GM13977 (cell line): ENCODE results near the gene DHX8.

Experiments used
- DNase-seq: peaks from one replicate; pipeline ENCODE4 v3.0.0; 2012; ENCODE audit warnings: low spot score
- CTCF ChIP-seq: IDR thresholded peaks from 2 replicates; pipeline ENCODE4 v1.5.1; 2012; ENCODE audit warnings: mild to moderate bottlenecking, control low read depth; ENCODE audit not compliant: insufficient read depth; ENCODE audit errors: extremely low read depth, missing control alignments
- in situ Hi-C: fragments of 300-500 bp; cut with MboI; formaldehyde crosslinking; loops from one replicate; pipeline ENCODE4 v1.12.0; 2022; ENCODE audit warnings: low sequenced_read_pairs, low pct_unique_long_range_greater_than_20kb, mixed read lengths, inconsistent platforms; ENCODE audit not compliant: unreplicated experiment

Gene DHX8

GRCh38 chr17:43530288-43531081, 46.7 kb downstream of the DHX8 start:
- DNase-seq = no peak
- TF ChIP-seq CTCF = no peak

GRCh38 chr17:43531082-43531378, 47.3 kb downstream of the DHX8 start:
- TF ChIP-seq CTCF = no peak
- in situ Hi-C loops = no loop called here
- no peak for DNase-seq

More at GRCh38 chr17:43530288-43531081, 46.7 kb downstream of the DHX8 start:
- in situ Hi-C loops = no loop called here

- no peak for DNase-seq
- in situ Hi-C loops = no loop called here
- no peak for TF ChIP-seq CTCF
Measured at GRCh38 chr17:43531955-43532354, 48.2 kb downstream of the DHX8 start.

- TF ChIP-seq CTCF = no peak
- in situ Hi-C loops = no loop called here
- no peak for DNase-seq
Measured at GRCh38 chr17:43532581-43532980, 48.8 kb downstream of the DHX8 start.

- TF ChIP-seq CTCF = peak; percentile 1
- in situ Hi-C loops = no loop called here
- DNase-seq = no peak
Measured at GRCh38 chr17:43533699-43534098, 49.9 kb downstream of the DHX8 start.

GRCh38 chr17:43534909-43535308, 51.1 kb downstream of the DHX8 start:
- TF ChIP-seq CTCF = no peak
- in situ Hi-C loops = no loop called here
- no peak for DNase-seq
